Measurements from ENCODE around the gene ARMC2. TPM values are rescaled to one million over a fixed set of nuclear protein-coding genes. Genes with fewer than 3 reads are reported as not detected.

ARMC2 gene
- total RNA-seq, 1 experiment from 2014 or later: 1.1 TPM

DNA sequence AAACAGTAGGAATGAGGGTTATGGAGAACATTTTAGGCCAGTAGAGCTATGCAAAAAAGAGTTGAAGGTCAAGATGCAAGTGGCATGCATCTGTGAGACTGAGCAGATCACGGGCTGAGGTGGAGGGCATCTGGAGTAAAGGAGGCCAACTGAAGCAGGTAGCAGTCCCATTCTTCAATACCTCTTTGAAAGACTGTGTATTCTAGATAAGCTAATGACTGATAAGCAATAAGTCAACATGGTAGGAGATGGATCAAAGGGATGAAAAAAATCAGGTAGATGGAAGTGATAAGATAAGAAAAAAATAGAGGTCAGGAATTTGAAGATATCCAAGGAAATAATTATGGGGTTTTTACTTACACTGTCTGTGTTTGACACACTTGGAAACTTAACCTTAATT lies 55.6 kb downstream of the ARMC2 start:
- Histone ChIP-seq H3F3A (ENCODE audit: low read length, unreplicated experiment) (no peaks in the 10 kb centered on the region), H3K9me2 (replicated peaks; ENCODE audit: low read length) (no peaks in the 10 kb centered on the region), H3K9ac (ENCODE audit: low read length) (no peak overlapping the region), H3K4me2 (ENCODE audit: low read length) (no peak overlapping the region), H3K27me3 (ENCODE audit: low read length) (no peaks in the 10 kb centered on the region), H3K4me3 (ENCODE audit: low read length) (no peak overlapping the region), H3K79me2 (ENCODE audit: low read length) (no peaks in the 10 kb centered on the region), H2AFZ (ENCODE audit: low read length) (no peak overlapping the region), H3K27ac (ENCODE audit: low read length) (no peak overlapping the region), H3K36me3 (ENCODE audit: low read depth, low read length) (no peaks in the 10 kb centered on the region), H4K20me1 (ENCODE audit: low read length) (no peaks in the 10 kb centered on the region), H3K9me3 (ENCODE audit: low read length) (no peaks in the 10 kb centered on the region), H3K4me1 (ENCODE audit: insufficient read depth, low read length) (peaks cover 9% of the 10 kb centered on the region)
- intact Hi-C loops (cut with micrococcal nuclease): loop anchor here (2.0 to 10.0 kb wide), 2 partner anchors 151 to 169 kb away; no protein-coding TSS in a partner anchor
- ChIA-PET CTCF (no interaction called here), POLR2A (ENCODE audit: unreplicated experiment) (no interaction called here)
- TF ChIP-seq EZH2 (IDR thresholded peaks at IDR 0.05; ENCODE audit: low read length, unreplicated experiment): no peak
- TF ChIP-seq EZH2phosphoT487 (IDR thresholded peaks at IDR 0.05; ENCODE audit: borderline replicate concordance, low read length): no peak
- TF ChIP-seq, protein P1, sequence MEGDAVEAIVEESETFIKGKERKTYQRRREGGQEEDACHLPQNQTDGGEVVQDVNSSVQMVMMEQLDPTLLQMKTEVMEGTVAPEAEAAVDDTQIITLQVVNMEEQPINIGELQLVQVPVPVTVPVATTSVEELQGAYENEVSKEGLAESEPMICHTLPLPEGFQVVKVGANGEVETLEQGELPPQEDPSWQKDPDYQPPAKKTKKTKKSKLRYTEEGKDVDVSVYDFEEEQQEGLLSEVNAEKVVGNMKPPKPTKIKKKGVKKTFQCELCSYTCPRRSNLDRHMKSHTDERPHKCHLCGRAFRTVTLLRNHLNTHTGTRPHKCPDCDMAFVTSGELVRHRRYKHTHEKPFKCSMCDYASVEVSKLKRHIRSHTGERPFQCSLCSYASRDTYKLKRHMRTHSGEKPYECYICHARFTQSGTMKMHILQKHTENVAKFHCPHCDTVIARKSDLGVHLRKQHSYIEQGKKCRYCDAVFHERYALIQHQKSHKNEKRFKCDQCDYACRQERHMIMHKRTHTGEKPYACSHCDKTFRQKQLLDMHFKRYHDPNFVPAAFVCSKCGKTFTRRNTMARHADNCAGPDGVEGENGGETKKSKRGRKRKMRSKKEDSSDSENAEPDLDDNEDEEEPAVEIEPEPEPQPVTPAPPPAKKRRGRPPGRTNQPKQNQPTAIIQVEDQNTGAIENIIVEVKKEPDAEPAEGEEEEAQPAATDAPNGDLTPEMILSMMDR (conservative IDR thresholded peaks at IDR 0.05; ENCODE audit: low read depth, low read length): no peak
- BruUV-seq (replicated peaks): no TSS peak
- DNase-seq (no peak), ATAC-seq (no peak)

DNA sequence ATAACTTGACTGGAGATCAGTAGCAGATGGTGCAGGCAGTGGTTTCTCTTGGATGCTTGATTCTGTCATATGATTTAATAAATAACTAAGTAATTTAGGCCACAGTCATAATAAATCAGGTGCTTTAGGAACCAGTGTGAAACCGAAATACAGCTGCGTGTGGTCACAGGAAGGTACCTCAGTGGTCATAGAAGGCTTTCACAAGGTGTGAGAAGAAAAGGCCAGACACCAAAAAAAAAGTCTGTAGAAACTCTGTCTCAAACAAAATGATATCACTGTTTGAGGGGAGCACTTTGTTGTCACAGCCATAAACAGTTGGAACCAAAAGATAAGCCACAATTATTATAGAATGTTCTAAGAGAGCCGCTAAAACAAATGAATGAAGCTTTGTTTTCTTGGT lies 56.5 kb downstream of the ARMC2 start:
- ChIA-PET CTCF (no interaction called here), POLR2A (ENCODE audit: unreplicated experiment) (no interaction called here)
- H3F3A ChIP-seq (ENCODE audit: low read length, unreplicated experiment): no peaks in the 10 kb centered on the region
- ATAC-seq (no peak), DNase-seq (no peak)
- no peaks in the 10 kb centered on the region for H3K79me2 ChIP-seq (ENCODE audit: low read length)
- H3K9me3 ChIP-seq (ENCODE audit: low read length): no peaks in the 10 kb centered on the region
- no peaks in the 10 kb centered on the region for H3K36me3 ChIP-seq (ENCODE audit: low read depth, low read length)
- H3K9me2 ChIP-seq (replicated peaks; ENCODE audit: low read length): no peaks in the 10 kb centered on the region
- no TSS peak for BruUV-seq (replicated peaks)
- no peaks in the 10 kb centered on the region for H3K27me3 ChIP-seq (ENCODE audit: low read length)
- H4K20me1 ChIP-seq (ENCODE audit: low read length): no peaks in the 10 kb centered on the region
- H2AFZ ChIP-seq (ENCODE audit: low read length): no peak overlapping the region
- peaks cover 9% of the 10 kb centered on the region for H3K4me1 ChIP-seq (ENCODE audit: insufficient read depth, low read length)
- intact Hi-C loops (cut with micrococcal nuclease): loop anchor here (10.0 kb wide), 1 partner anchor 150 kb away; no protein-coding TSS in a partner anchor
- H3K9ac ChIP-seq (ENCODE audit: low read length): no peak overlapping the region
- H3K4me2 ChIP-seq (ENCODE audit: low read length): no peak overlapping the region
- H3K4me3 ChIP-seq (ENCODE audit: low read length): no peak overlapping the region
- no peak overlapping the region for H3K27ac ChIP-seq (ENCODE audit: low read length)
- TF ChIP-seq EZH2 (IDR thresholded peaks at IDR 0.05; ENCODE audit: low read length, unreplicated experiment) (no peak), EZH2phosphoT487 (IDR thresholded peaks at IDR 0.05; ENCODE audit: borderline replicate concordance, low read length) (no peak)
- TF ChIP-seq, protein P1 (conservative IDR thresholded peaks at IDR 0.05; ENCODE audit: low read depth, low read length): no peak

- ATAC-seq: no peak
Observed at GRCh38 chr6:108914235-108915022, 66.2 kb downstream of the ARMC2 start.

More at GRCh38 chr6:108914235-108915022, 66.2 kb downstream of the ARMC2 start:
- Histone ChIP-seq H3K9me3 (ENCODE audit: low read length) (no peaks in the 10 kb centered on the region), H3K27me3 (ENCODE audit: low read length) (no peaks in the 10 kb centered on the region), H3K9ac (ENCODE audit: low read length) (no peak overlapping the region), H2AFZ (ENCODE audit: low read length) (no peak overlapping the region), H3K4me2 (ENCODE audit: low read length) (no peak overlapping the region), H4K20me1 (ENCODE audit: low read length) (no peaks in the 10 kb centered on the region), H3K9me2 (replicated peaks; ENCODE audit: low read length) (no peaks in the 10 kb centered on the region), H3K79me2 (ENCODE audit: low read length) (no peaks in the 10 kb centered on the region), H3K27ac (ENCODE audit: low read length) (no peak overlapping the region), H3K4me1 (ENCODE audit: insufficient read depth, low read length) (no peaks in the 10 kb centered on the region), H3F3A (ENCODE audit: low read length, unreplicated experiment) (no peaks in the 10 kb centered on the region), H3K36me3 (ENCODE audit: low read depth, low read length) (no peaks in the 10 kb centered on the region; the same call in 1 of the 2 replicates), H3K4me3 (ENCODE audit: low read length) (no peak overlapping the region)
- DNase-seq: peak; percentile 31
- BruUV-seq (replicated peaks): no TSS peak
- intact Hi-C loops (cut with micrococcal nuclease): no loop called here
- POLR2A ChIA-PET (ENCODE audit: unreplicated experiment): interaction anchor here (0.6 kb wide), 1 partner anchor 28 kb away, joined by 7 read pairs; no protein-coding TSS in a partner anchor
- CTCF ChIA-PET: no interaction called here
- TF ChIP-seq EZH2 (IDR thresholded peaks at IDR 0.05; ENCODE audit: low read length, unreplicated experiment): no peak
- TF ChIP-seq, protein P1 (conservative IDR thresholded peaks at IDR 0.05; ENCODE audit: low read depth, low read length): peak; percentile 83
- TF ChIP-seq EZH2phosphoT487 (IDR thresholded peaks at IDR 0.05; ENCODE audit: borderline replicate concordance, low read length): no peak
